GM19463 (cell line): ENCODE measurements around the gene MICU2.
"Not testable (repeated sequence)": the region's sequence is repeated elsewhere in the genome, so short reads cannot be mapped to it uniquely, and the experiment has no call there.

Experiments
- ATAC-seq: cut with Tn5 transposase; IDR thresholded peaks from one replicate; pipeline ENCODE4 v1.9.1; 2021; ENCODE audit warnings: mild to moderate bottlenecking, moderate library complexity; ENCODE audit not compliant: unreplicated experiment

MICU2 gene

DNA sequence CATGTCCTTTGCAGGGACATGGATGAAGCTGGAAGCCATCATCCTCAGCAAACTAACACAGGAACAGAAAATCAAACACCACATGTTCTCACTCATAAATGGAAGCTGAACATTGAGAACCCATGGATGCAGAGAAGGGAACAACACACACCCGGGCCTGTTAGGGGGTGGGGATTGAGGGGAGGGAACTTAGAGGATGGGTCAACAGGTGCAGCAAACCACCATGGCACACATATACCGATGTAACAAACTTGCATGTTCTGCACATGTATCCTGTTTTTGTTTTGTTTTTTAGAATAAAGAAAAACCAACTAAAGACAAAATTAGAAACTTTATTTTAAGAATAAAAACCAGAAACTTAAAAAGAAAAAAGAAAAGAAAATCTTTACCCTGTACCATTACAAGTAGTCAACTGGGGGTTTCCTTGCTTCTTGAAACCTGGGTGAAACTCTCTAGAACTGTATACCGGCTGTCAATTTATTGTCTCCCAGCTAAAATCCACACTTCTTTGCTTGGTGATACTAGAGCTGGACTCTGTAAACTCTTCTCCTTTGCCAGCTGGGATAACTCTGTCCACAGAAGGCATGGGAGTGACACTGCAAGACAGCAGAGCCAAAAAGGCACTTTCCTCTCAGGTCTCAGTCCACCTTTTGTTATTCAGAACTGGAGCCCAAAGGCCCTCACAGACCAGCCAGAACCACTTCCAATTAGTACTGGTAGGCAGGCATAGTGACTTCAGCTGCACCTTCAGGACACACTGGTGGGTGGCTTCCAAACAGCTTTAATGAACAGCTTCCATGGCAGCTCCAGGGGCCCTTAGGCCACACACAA lies 9.0 kb downstream of the MICU2 start:
- ATAC-seq = peak; percentile 54

DNA sequence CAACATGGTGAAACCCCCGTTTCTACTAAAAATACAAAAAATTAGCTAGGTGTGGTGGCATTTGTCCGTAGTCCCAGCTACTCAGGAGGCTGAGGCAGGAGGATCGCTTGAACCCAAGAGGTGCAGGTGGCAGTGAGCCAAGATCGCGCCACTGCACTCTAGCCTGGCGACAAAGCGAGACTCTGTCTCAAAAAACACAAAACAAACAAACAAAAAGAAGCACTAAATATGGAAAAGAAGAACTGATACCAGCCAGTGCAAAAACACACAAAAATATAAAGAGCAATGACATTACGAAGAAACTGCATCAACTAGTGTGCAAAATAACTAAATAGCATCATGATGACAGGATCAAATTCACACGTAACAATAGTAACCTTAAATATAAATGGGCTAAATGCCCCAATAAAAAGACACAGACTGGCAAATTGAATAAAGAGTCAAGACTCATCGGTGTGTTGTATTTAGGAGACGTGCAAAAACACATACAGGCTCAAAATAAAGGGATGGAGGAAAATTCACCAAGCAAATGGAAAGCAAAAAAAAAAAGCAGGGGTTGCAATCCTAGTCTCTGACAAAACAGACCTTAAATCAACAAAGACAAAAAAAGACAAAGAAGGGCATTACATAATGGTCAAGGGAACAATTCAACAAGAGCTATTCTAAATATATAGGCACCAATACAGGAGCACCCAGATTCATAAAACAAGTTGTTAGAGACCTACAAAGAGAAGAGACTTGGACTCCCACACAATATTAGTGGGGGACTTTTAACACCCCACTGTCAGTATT lies 13.1 kb downstream of the MICU2 start:
- ATAC-seq = not testable (repeated sequence)

DNA sequence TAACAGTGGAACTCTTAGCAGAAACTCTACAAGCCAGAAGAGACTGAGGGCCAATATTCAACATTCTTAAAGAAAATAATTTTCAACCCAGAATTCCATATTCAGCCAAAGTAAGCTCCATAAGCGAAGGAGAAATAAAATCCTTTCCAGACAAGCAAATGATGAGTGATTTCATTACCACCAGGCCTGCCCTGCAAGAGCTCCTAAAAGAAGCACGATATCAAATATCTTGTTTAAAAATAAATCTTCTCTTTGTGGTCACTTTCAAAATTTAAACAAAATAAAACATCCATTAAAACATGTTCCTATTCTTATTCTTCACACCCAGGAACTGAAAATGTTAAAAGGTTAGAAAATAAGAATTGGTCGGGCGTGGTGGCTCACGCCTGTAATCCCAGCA lies 13.7 kb downstream of the MICU2 start:
- ATAC-seq = no peak

DNA sequence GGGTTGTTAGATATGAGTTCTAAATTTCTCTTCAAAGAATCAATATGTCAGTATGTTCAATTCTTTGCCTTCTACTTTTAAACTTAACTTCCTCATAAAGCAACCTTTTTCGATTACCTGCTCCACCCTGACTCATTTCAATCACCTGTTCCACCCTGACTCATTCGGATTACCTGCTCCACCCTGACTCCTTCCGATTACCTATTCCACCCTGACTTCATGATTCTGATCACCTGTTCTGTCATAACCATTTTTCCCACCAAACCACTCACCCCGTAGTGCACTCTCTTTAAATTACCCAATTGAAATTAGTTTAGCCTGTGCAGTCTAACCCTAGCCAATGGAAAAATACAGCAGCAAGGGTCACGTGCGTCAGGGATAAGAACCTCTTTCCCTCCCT lies 14.5 kb downstream of the MICU2 start:
- ATAC-seq = not testable (repeated sequence)

DNA sequence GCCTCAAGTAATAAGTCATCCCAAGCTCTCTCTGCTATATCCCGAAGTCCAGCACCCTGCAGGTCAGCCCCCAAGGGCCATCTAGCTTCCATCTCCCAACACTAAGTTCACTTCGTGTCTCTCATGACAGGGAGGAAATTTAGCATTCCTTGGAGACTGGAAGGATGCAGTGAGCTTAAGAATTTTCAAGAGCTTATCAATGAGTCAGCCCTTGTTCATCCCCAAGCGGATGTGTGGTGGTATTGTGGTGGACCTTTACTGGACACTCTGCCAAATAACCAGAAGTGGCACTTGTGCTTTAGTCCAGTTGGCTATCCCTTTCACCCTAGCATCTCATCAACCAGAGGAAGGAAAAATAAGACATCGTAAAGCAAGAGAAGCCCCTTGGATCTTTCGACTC lies 15.6 kb downstream of the MICU2 start:
- not testable (repeated sequence) for ATAC-seq

DNA sequence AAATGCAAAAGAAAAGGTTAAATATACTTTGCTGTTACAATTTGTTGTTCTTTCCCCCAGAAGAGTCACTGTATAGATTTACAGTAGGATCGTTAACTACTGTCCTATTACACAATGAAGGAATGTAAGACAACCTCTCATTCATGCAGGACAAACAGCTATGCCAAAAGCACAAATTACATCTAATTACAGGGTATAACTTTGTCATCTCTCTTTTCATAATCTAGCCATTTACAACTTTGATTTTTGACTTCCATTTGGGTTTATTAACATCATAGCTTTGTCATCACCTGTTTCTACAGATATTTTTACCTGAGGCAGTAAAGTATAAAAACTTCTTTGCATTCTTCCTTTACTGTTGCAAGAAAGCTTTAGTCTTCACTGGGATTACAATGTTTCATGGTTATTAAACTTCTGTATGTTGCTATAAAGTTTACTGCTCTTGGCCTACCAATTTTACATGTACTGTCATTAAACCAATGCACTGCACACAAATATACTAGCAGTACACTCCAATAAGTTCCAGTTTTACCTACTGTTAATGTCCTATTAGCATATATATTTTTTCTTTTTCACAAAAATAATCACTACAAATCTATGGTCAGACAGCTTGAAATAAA lies 18.9 kb downstream of the MICU2 start:
- no peak for ATAC-seq

DNA sequence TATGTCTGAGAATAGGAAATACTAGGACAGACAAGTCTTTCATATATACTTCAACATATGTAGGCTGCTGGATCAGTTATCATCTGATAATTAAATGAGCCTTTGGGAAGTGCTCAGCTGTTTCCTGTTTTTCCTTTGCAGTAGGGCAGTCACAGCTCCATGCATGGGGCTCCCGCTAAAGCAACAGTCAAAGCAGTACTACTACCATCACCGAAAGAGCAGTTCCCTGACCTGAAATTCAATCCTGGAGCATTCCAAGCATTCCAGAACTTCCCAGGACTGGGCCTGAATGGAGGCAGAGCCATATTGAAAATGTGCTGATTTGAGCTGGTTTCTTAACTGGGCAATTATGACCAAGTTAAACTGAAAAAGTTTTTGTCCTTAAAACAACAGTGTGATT lies 20.5 kb downstream of the MICU2 start:
- ATAC-seq = no peak

DNA sequence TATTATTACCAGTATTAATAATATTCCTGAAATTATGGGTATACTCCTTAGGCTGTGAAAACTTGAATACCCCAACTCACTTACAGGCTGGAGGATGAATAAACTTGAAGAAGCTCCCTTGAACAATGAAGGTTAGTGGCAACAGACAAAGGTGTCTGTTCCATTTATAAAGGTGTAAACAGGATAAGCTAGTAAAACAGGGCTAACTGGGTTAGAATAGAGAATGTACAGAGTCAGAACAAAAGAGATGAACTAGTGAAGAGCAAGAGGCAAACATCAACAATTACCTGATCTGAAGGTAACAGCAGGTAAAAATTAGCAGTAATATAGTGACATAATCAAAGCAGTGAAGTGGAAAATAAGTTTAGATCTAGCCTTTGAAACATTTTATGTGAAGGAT lies 23.2 kb downstream of the MICU2 start:
- ATAC-seq = no peak

DNA sequence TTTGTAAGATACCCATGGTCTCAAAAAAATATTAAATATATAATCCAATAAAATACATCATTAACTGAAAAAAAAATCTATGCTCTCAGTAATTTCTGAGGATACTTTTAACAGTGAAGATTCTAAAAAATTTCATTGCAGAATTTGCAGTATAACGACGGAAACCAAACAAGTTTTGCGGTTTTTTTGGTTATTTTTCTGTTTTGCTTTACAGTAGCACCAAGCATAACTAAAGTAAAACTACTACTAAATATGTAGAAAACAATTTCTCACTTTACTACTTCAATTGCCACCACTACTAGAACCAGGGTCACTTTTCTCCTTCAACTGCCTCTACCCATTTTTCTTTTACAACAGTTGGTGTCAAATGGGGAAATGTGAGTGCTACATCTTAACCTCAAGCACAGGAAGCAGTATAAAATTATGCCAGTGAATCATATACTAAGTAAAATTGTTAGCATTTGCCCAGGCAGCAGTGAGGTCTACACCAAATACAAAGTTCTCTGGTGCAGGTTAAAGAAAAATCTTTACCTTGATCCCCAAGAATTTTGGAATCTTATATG lies 24.1 kb downstream of the MICU2 start:
- ATAC-seq = no peak

DNA sequence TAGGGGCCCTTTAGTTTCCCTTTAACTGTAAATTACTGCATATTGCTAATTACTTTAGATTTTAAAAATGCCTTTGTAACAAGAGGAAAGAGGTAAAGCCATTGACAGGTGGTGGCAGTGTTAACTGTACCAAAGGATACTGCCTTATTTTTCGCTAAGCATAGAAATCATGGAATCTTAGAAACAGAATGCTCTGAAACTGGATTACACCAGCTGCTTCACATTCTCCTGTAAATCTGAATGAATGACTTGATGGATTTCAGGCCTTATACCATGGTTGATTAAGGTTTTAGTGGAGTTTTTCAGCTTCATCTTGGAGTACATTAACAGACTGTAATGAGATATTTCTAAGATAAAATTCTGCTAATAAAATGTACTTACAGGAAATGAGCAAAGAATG lies 25.2 kb downstream of the MICU2 start:
- ATAC-seq = no peak

DNA sequence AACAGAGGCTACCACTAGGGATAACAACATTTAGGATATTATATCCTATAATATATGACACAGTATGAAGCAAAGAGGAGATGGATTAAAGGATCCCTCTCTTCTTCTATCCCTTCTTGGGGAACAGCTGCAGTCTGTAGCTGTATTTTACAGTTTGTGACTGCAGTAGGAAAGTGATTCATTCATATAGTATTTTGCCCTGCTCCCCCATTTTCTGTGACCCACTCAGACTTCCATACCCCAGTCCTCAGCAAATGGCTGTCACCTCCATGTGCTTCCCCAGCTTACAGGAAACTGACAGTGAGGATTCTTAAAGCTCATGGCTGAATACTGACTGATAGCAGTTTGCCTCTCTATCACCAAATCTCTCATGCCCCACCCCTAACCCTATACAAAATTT lies 27.5 kb downstream of the MICU2 start:
- no peak for ATAC-seq

DNA sequence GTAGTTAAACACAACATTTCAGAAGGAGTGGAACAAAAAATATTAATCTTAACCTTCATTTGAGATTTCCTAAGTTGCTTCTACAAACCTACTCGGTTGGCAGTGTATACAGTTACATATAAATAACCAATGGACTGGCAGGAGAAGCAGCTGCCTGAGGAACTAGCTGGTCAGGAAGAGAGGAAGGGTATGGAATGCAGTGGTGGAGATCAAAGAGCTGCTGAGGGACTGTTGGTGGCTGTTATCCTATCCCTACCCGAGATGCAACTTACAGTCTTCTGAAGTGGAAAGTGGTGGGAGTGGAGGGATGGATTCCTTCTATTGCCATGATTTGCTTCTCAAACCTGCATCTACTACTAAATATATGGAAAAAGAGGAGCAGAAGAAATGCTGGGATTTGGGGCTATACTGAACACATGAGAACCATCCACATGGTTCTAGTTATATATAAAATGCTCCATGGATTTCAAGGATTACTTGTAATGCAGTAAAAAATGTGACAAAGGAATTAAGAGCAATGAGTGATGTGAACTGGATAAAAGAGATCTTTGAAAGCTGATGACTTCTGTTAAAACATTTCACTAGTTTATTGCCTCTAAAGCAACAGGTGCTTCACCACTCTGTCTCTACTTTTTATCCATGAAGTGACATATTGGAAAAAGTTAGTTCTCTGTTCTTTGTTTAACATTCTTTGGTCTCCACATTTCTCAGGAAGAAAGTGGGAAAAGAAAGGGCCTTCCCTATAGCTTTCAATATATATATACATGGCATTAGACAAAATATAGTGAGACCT lies 29.9 kb downstream of the MICU2 start:
- no peak for ATAC-seq

DNA sequence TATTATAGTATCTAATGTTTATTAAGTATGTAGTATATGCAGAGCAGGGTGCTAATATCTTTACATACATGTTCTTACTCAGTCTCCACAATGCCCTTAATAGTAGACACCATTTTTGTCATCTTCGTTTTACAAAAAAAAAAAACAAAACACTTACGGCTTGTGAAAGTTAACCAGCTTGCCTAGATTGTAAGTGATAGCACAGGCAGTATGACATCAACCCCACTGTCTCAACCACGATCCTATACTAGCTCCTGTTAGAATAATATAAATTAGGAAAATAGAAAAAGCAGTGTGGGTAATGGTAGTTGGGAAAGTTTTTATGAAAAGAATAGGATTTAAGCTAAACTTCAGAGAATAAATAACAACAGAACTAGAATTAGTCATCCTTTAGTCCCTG lies 34.3 kb downstream of the MICU2 start:
- ATAC-seq = no peak

DNA sequence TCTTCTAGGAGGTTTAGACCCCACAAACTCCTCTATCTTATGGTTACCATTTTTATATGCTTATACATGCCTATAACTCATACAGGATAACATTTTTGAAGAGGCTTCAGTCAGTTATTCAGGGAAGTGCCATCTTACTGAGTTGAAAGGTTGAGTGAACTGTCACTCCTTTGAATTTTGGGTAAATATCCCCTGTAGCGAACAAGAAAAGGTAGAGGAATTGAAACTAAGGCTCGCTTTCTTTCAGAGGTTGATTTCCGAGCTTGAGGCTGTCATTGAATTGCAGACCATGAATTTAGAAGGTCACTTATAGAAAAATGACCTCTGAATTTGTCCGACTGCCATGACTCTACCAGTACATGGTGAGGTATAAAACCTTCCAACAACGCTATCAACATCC lies 35.1 kb downstream of the MICU2 start:
- no peak for ATAC-seq

DNA sequence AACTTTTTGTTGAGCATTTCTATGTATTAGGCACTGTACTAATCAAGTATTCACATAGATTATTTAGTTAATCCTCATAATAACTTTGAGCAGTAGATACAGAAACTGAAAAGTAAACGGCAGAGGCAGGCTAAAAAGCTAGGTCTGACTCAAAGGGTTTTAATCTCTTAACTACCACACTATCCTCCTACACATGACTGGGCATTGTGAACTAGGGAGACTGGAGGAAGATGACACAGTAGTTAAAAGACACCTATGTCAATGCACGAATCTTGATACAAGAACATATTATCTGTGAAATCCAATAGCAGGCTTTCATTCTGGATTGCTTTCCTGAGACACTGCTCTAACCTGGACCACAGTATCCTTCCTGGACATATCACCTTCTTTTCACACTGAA lies 36.3 kb downstream of the MICU2 start:
- peak; percentile 74 for ATAC-seq

DNA sequence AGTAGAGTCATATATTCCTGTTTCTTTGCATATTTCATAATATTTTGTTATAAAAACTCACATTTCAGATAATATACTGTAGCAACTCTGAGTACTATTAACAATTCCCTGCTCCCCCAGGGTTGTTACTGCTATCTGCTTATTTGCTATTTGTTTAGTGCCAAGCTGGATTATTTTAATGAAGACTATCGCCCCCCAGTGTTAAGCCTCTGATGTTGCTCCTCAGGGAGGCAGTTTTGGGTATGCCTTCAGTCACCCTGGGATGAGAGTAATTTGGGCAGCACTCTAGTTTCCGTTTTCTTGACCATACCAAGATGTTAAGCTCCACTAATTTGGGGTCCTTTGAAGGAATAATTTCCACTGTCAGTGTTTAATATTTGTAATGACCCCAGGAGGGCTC lies 46.0 kb downstream of the MICU2 start:
- no peak for ATAC-seq

DNA sequence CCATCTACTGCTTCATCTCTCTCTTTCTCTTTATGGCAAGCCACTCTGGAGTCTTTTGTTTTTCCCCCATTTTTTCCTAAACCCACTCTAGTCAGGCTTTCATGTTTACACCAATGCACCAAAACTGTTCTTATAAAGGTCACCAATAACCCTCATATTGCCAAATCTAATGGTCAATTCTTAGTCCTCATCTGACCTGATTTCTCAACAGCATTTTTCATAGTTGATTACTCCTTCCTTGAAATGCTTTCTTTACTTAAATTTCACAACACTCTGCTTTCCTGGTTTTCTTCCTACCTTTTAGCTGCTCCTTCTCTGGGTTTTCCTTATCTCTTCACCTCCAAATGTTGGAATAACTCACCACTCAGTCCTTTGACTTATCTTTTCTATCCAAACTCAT lies 47.9 kb downstream of the MICU2 start:
- no peak for ATAC-seq

DNA sequence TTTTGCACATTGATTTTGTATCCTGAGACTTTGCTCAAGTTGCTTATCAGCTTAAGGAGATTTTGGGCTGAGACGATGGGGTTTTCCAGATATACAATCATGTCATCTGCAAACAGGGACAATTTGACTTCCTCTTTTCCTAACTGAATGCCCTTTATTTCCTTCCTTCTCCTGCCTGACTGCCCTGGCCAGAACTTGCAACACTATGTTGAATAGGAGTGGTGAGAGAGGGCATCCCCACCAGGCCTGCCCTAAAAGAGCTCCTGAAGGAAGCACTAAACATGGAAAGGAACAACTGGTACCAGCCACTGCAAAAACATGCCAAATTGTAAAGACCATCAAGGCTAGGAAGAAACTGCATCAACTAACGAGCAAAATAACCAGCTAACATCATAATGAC lies 50.7 kb downstream of the MICU2 start:
- ATAC-seq = not testable (repeated sequence)

DNA sequence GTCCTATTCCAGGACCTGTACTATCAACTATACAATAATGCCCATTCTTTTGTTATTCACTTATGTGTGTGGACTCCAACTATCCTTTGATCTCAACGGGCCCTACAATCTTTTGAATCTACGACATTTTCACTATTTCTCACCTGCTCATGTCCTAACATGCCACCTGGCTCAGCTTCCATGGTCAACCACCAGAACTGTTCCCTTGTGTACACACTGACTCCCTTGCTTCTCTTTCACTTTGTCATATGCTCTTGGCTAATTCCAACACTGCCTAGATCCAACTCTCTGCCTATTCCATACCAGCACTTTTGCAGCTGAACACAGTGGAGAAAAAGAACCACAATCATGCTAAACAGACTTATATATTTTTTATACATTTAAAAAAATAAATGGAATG lies 53.1 kb downstream of the MICU2 start:
- ATAC-seq = no peak

DNA sequence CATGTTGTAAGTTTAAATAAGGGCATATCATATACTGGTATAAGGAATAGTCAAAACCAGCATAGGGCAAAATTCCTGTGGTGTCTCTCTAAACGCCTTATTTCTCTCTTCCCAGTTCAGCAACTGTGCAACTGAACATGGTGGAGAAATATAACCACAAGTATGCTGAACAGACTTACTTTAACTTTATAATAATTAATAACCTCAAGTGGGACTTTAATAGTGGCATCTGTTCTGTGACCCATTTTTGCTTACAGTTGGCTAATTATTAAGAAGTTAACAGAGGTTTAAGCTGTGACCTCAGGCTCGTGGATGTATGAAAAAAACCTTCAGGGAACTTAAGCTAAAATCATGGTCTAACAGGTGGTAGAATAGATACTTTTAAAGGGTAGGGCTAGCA lies 54.3 kb downstream of the MICU2 start:
- ATAC-seq = no peak

DNA sequence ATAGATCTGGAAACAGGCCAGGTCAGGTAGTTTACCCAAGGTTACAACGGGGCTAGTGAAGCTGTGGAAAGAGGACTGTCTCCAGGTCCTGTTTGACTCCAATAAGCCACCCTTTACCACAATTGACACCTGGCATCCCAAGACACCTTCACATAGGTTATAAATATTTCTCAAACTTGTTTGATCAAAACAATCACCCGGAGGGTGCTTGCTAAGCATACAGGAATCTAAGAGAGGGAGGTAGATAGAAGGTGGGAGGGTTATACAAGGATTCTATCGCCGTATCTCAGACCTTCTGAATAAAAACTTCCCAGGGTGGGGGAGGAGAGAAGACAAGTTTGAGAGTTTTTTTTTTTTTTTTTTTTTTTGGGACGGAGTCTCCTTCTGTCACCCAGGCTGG lies 55.4 kb downstream of the MICU2 start:
- ATAC-seq = no peak
